IMR-90 (cell line): ENCODE data around the gene CIRBP. TPM values are rescaled to one million over a fixed set of nuclear protein-coding genes. Genes with fewer than 3 reads are reported as not detected.

ENCODE experiments used
- ATAC-seq: fragments of 200-7000 bp; cut with Tn5 transposase; 2 replicates; pipeline ENCODE4 v1.9.1; 2020; ENCODE audit warnings: low read depth, mild to moderate bottlenecking, moderate library complexity
- BruUV-seq: library from RNA; stranded (reverse); fragments of 400-500 nt; replicated peaks from 2 replicates; lab custom pipeline; 2021; lab: Mats Ljungman, UMichigan
- CTCF ChIA-PET: fragments of 300-600 bp; formaldehyde crosslinking; extraction: SDS; loops from one replicate; lab custom pipeline; 2021; ENCODE audit warnings: antibody characterized with exemption; lab: Yijun Ruan, JAX
- POLR2A ChIA-PET: fragments of 300-600 bp; sonication (Branson Sonifier 250); formaldehyde crosslinking; loops from one replicate; lab custom pipeline; 2022; ENCODE audit warnings: antibody characterized with exemption; ENCODE audit not compliant: unreplicated experiment; lab: Charles Lee
- DNase-seq: peaks from one replicate; pipeline ENCODE4 v3.0.0; 2013
- H2AFZ ChIP-seq: replicated peaks from 2 replicates; pipeline ENCODE3; 2013; ENCODE audit warnings: low read length, mild to moderate bottlenecking; ENCODE audit not compliant: poor library complexity
- H2AK5ac ChIP-seq: 2 replicates; pipeline ENCODE4 v1.6.1; 2013; ENCODE audit warnings: low read depth, low read length, inconsistent platforms
- H2AK9ac ChIP-seq: replicated peaks from 2 replicates; pipeline ENCODE3; 2013; ENCODE audit warnings: mild to moderate bottlenecking, low read depth, low read length, moderate library complexity; ENCODE audit not compliant: poor library complexity
- H2BK120ac ChIP-seq: 2 replicates; pipeline ENCODE4 v1.6.1; 2013; ENCODE audit warnings: low read depth, low read length, inconsistent platforms
- H2BK15ac ChIP-seq: 3 replicates; pipeline ENCODE4 v1.6.1; 2013; ENCODE audit warnings: low read depth, low read length, inconsistent platforms
- H2BK20ac ChIP-seq: 2 replicates; pipeline ENCODE4 v1.6.1; 2013; ENCODE audit warnings: low read depth, mild to moderate bottlenecking, inconsistent platforms, low read length, moderate library complexity
- H2BK5ac ChIP-seq: 2 replicates; pipeline ENCODE4 v1.6.1; 2013; ENCODE audit warnings: mild to moderate bottlenecking, low read depth, low read length, inconsistent platforms; ENCODE audit not compliant: poor library complexity, severe bottlenecking
- H3K14ac ChIP-seq: replicated peaks from 2 replicates; pipeline ENCODE4 v1.6.1; 2013; ENCODE audit warnings: low read depth, low read length, inconsistent platforms
- H3K18ac ChIP-seq: 2 replicates; pipeline ENCODE4 v1.6.1; 2013; ENCODE audit warnings: low read depth, low read length, control low read depth
- H3K23ac ChIP-seq: 2 replicates; pipeline ENCODE4 v1.6.1; 2013; ENCODE audit warnings: low read depth, low read length, inconsistent platforms
- H3K27ac ChIP-seq: 2 replicates; pipeline ENCODE4 v1.5.1; 2013; ENCODE audit warnings: mild to moderate bottlenecking, control low read depth, low read length; ENCODE audit not compliant: insufficient read depth
- H3K27me3 ChIP-seq: 2 replicates; pipeline ENCODE4 v1.6.1; 2013; ENCODE audit warnings: low read length; ENCODE audit not compliant: control insufficient read depth, insufficient read depth
- H3K36me3 ChIP-seq: 2 replicates; pipeline ENCODE4 v1.6.1; 2013; ENCODE audit warnings: low read length, mixed read lengths; ENCODE audit not compliant: control insufficient read depth, insufficient read depth
- H3K4ac ChIP-seq: 2 replicates; pipeline ENCODE4 v1.6.1; 2013; ENCODE audit warnings: low read depth, low read length, inconsistent platforms
- H3K4me1 ChIP-seq: 2 replicates; pipeline ENCODE4 v1.6.1; 2013; ENCODE audit warnings: low read length, mixed read lengths; ENCODE audit not compliant: control insufficient read depth, insufficient read depth
- H3K4me2 ChIP-seq: 2 replicates; pipeline ENCODE4 v1.6.1; 2013; ENCODE audit warnings: low read depth, mild to moderate bottlenecking, control low read depth, low read length, moderate library complexity
- H3K4me3 ChIP-seq: 2 replicates; pipeline ENCODE4 v1.5.1; 2013; ENCODE audit warnings: low read depth, mild to moderate bottlenecking, control low read depth, low read length, moderate library complexity; ENCODE audit not compliant: insufficient read depth
- H3K56ac ChIP-seq: 2 replicates; pipeline ENCODE4 v1.6.1; 2013; ENCODE audit warnings: low read length, inconsistent platforms; ENCODE audit not compliant: insufficient read depth; ENCODE audit errors: extremely low read depth
- H3K79me1 ChIP-seq, 2 experiments: 2 replicates each; pipeline ENCODE4 v1.6.1; 2013; ENCODE audit warnings: low read length in 2 of 2, inconsistent platforms in 1 of 2, low read depth in 1 of 2
- H3K9ac ChIP-seq: 2 replicates; pipeline ENCODE4 v1.6.1; 2013; ENCODE audit warnings: low read depth, low read length, control low read depth
- H3K9me1 ChIP-seq: 2 replicates; pipeline ENCODE4 v1.6.1; 2013; ENCODE audit warnings: low read length, inconsistent platforms; ENCODE audit not compliant: insufficient read depth
- H3K9me3 ChIP-seq: 2 replicates; pipeline ENCODE4 v1.6.1; 2013; ENCODE audit warnings: low read length; ENCODE audit not compliant: control insufficient read depth, insufficient read depth
- H4K20me1 ChIP-seq: 2 replicates; pipeline ENCODE4 v1.6.1; 2013; ENCODE audit warnings: low read length, inconsistent platforms; ENCODE audit not compliant: insufficient read depth
- H4K5ac ChIP-seq: 2 replicates; pipeline ENCODE4 v1.6.1; 2013; ENCODE audit warnings: mild to moderate bottlenecking, low read depth, low read length, control low read depth
- H4K8ac ChIP-seq, 2 experiments: 2 replicates each; pipeline ENCODE4 v1.6.1; 2013; ENCODE audit warnings: low read depth in 2 of 2, low read length in 2 of 2, control low read depth in 1 of 2, inconsistent platforms in 1 of 2
- H4K91ac ChIP-seq: 2 replicates; pipeline ENCODE4 v1.6.1; 2013; ENCODE audit warnings: low read depth, low read length, inconsistent platforms; ENCODE audit not compliant: insufficient read depth
- BHLHE40 ChIP-seq: fragments of 150-350 bp; IDR thresholded peaks from 2 replicates; pipeline ENCODE4 v1.6.1; 2016; ENCODE audit warnings: mild to moderate bottlenecking, low read depth, low read length
- ELK1 ChIP-seq: fragments of 150-350 bp; IDR thresholded peaks from 2 replicates; pipeline ENCODE4 v1.6.1; 2016; ENCODE audit warnings: low read depth, mild to moderate bottlenecking, low read length, moderate library complexity, borderline replicate concordance
- FOS ChIP-seq: fragments of 150-350 bp; IDR thresholded peaks from 2 replicates; pipeline ENCODE4 v1.6.1; 2016; ENCODE audit warnings: low read depth, low read length
- MAFK ChIP-seq: IDR thresholded peaks from 2 replicates; pipeline ENCODE4 v1.6.1; 2012; ENCODE audit warnings: low read depth, low read length, improper control_type of control experiment
- MAZ ChIP-seq: IDR thresholded peaks from 2 replicates; pipeline ENCODE4 v1.6.1; 2012; ENCODE audit warnings: low read depth, mild to moderate bottlenecking, low read length, improper control_type of control experiment, moderate library complexity, borderline replicate concordance
- MXI1 ChIP-seq: IDR thresholded peaks from 2 replicates; pipeline ENCODE4 v1.6.1; 2012; ENCODE audit warnings: low read depth, mild to moderate bottlenecking, low read length, moderate library complexity, borderline replicate concordance
- NFE2L2 ChIP-seq: fragments of 150-350 bp; IDR thresholded peaks from 2 replicates; pipeline ENCODE4 v1.6.1; 2016; ENCODE audit warnings: low read depth, mild to moderate bottlenecking, low read length
- POLR2A ChIP-seq: IDR thresholded peaks from 2 replicates; pipeline ENCODE4 v1.6.1; 2012; ENCODE audit warnings: mild to moderate bottlenecking, low read depth, low read length
- RAD21 ChIP-seq: IDR thresholded peaks from 2 replicates; pipeline ENCODE4 v1.6.1; 2012; ENCODE audit warnings: low read length, improper control_type of control experiment
- RCOR1 ChIP-seq: IDR thresholded peaks from 2 replicates; pipeline ENCODE4 v1.6.1; 2012; ENCODE audit warnings: mild to moderate bottlenecking, low read length, improper control_type of control experiment; ENCODE audit not compliant: insufficient replicate concordance
- RFX5 ChIP-seq: IDR thresholded peaks from 2 replicates; pipeline ENCODE4 v1.8.0; 2012; ENCODE audit warnings: low read depth, mild to moderate bottlenecking, low read length, moderate library complexity
- WGBS, 2 experiments: methylation state at CpG; one replicate each; pipeline versions ENCODE4 v1.1.5 to v1.1.7; 2013; ENCODE audit warnings: missing lambda C conversion rate in 2 of 2; ENCODE audit not compliant: insufficient read length in 1 of 2; ENCODE audit errors: extremely low coverage in 2 of 2; 5-methylcytosine and 5-hydroxymethylcytosine counted together
- dilution Hi-C: fragments of 300-500 bp; cut with HindIII; formaldehyde crosslinking; loops from one replicate; pipeline ENCODE4 v1.14.3; 2018; ENCODE audit warnings: low sequenced_read_pairs; ENCODE audit not compliant: unreplicated experiment
- in situ Hi-C: fragments of 300-500 bp; cut with MboI; formaldehyde crosslinking; loops from 3 replicates; pipeline ENCODE4 v1.14.3; 2019; ENCODE audit warnings: low sequenced_read_pairs, inconsistent platforms, mixed read lengths
- intact Hi-C: fragments of 100-400 bp; cut with micrococcal nuclease; formaldehyde crosslinking; loops from 2 replicates; pipeline ENCODE4 v1.10.0; 2022
- polyA plus RNA-seq, 3 experiments: library from polyadenylated mRNA; depleted of rRNA; stranded (reverse); fragments of >200 nt; gene quantifications; 2 replicates each; pipeline ENCODE4 v1.2.3, GENCODE V29; 2012; ENCODE audit warnings: low replicate concordance in 1 of 3
- total RNA-seq: library from RNA; depleted of rRNA; stranded (reverse); fragments of >200 nt; gene quantifications from 2 replicates; pipeline ENCODE4 v1.2.3, GENCODE V29; 2012
- TF ChIP-seq, protein P1 (sequence below): conservative IDR thresholded peaks from 2 replicates; pipeline ENCODE4 v1.5.1; 2012; ENCODE audit warnings: mild to moderate bottlenecking, low read depth, low read length, improper control_type of control experiment

CIRBP gene
- total and polyA plus RNA-seq, 2 of the 4 experiments (the other 2 are of a cell fraction), result 299 to 542 TPM

- H2BK5ac ChIP-seq, result no peak overlapping the region
- DNase-seq, result no peak
- no peak overlapping the region for H3K4me2 ChIP-seq
- peak overlapping the region; percentile 2 for H2AFZ ChIP-seq
- H2BK120ac ChIP-seq, result no peak overlapping the region
- H3K4ac ChIP-seq, result no peak overlapping the region
- H3K4me3 ChIP-seq, result no peak overlapping the region
- H4K8ac ChIP-seq, result no peak overlapping the region
- no peak overlapping the region for H3K9ac ChIP-seq
- H3K9me1 ChIP-seq, result no peaks in the 10 kb centered on the region
- intact Hi-C loops, result no loop called here
- CTCF ChIA-PET, result no interaction called here
- H2AK5ac ChIP-seq, result no peak overlapping the region
- H3K4me1 ChIP-seq, result peaks cover 22% of the 10 kb centered on the region
- no peak overlapping the region for H3K56ac ChIP-seq
- POLR2A ChIA-PET, result no interaction called here
- no peak overlapping the region for H3K14ac ChIP-seq
- H4K20me1 ChIP-seq, result peaks cover 38% of the 10 kb centered on the region
- H3K36me3 ChIP-seq, result peaks cover 46% of the 10 kb centered on the region
- no peak overlapping the region for H2BK20ac ChIP-seq
- H2AK9ac ChIP-seq, result peak overlapping the region; percentile 78
- TF ChIP-seq RAD21 (no peak), MAFK (no peak), FOS (no peak), MXI1 (no peak), ELK1 (no peak), BHLHE40 (no peak), MAZ (no peak), POLR2A (no peak), RCOR1 (no peak), NFE2L2 (no peak), RFX5 (no peak)
- TF ChIP-seq, protein P1, sequence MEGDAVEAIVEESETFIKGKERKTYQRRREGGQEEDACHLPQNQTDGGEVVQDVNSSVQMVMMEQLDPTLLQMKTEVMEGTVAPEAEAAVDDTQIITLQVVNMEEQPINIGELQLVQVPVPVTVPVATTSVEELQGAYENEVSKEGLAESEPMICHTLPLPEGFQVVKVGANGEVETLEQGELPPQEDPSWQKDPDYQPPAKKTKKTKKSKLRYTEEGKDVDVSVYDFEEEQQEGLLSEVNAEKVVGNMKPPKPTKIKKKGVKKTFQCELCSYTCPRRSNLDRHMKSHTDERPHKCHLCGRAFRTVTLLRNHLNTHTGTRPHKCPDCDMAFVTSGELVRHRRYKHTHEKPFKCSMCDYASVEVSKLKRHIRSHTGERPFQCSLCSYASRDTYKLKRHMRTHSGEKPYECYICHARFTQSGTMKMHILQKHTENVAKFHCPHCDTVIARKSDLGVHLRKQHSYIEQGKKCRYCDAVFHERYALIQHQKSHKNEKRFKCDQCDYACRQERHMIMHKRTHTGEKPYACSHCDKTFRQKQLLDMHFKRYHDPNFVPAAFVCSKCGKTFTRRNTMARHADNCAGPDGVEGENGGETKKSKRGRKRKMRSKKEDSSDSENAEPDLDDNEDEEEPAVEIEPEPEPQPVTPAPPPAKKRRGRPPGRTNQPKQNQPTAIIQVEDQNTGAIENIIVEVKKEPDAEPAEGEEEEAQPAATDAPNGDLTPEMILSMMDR, result no peak
- no peaks in the 10 kb centered on the region for H3K27me3 ChIP-seq
- H2BK15ac ChIP-seq, result no peak overlapping the region
- H3K18ac ChIP-seq, result no peak overlapping the region
- H3K23ac ChIP-seq, result no peak overlapping the region
- H4K91ac ChIP-seq, result no peak overlapping the region
- H3K79me1 ChIP-seq, result peaks cover 10 to 38% of the 10 kb centered on the region in 2 experiments
- no peak for ATAC-seq
- in situ Hi-C loops, result no loop called here
- no peak overlapping the region for H4K5ac ChIP-seq
- WGBS, 2 experiments, result 94% methylated on average over 16 of the region's 24 CpGs; no CpG with 5 or more reads in 1 of the 2 experiments
- H3K27ac ChIP-seq, result peak overlapping the region; percentile 39; the same call in 1 of the 2 replicates
- dilution Hi-C loops, result no loop called here
- H3K9me3 ChIP-seq, result no peaks in the 10 kb centered on the region
- BruUV-seq, result no TSS peak
These were observed 35.9 kb upstream of the CIRBP start for GRCh38 chr19:1233115-1233667.
